Esophagus (tissue), 2 donors: Measurements from ENCODE around the gene BCL6B. TPM values are rescaled to one million over a fixed set of nuclear protein-coding genes. Genes with fewer than 3 reads are reported as not detected.

Source experiments
- H3K27ac ChIP-seq, 2 donors: one replicate each; pipeline ENCODE4 v1.5.1; 2013; ENCODE audit warnings: low read depth in 2 of 2, mild to moderate bottlenecking in 2 of 2, inconsistent platforms in 1 of 2, low read length in 1 of 2, moderate library complexity in 1 of 2
- H3K27me3 ChIP-seq, 2 donors: one replicate each; pipeline ENCODE4 v1.6.1; 2013; ENCODE audit warnings: low read length in 2 of 2, control low read depth in 1 of 2, mild to moderate bottlenecking in 1 of 2; ENCODE audit not compliant: insufficient read depth in 2 of 2, control insufficient read depth in 1 of 2
- H3K36me3 ChIP-seq, 2 donors: one replicate each; pipeline ENCODE4 v1.6.1; 2013; ENCODE audit warnings: low read length in 1 of 2; ENCODE audit not compliant: control insufficient read depth in 2 of 2, insufficient read depth in 2 of 2
- H3K4me1 ChIP-seq, 2 donors: one replicate each; pipeline ENCODE4 v1.6.1; 2013; ENCODE audit warnings: low read length in 1 of 2; ENCODE audit not compliant: control insufficient read depth in 2 of 2, insufficient read depth in 2 of 2
- H3K4me3 ChIP-seq, 2 donors: one replicate each; pipeline ENCODE4 v1.5.1; 2013; ENCODE audit warnings: low read length in 2 of 2, mild to moderate bottlenecking in 2 of 2, low read depth in 1 of 2, moderate library complexity in 1 of 2
- H3K9me3 ChIP-seq, 2 donors: one replicate each; pipeline ENCODE4 v1.6.1; 2013; ENCODE audit warnings: mild to moderate bottlenecking in 2 of 2, low read depth in 1 of 2, low read length in 1 of 2, moderate library complexity in 1 of 2; ENCODE audit not compliant: control insufficient read depth in 2 of 2, insufficient read depth in 1 of 2
- WGBS, 2 donors: extraction: QIAGEN DNeasy Blood & Tissue Kit; methylation state at CpG; one replicate each; pipeline ENCODE4 v1.1.7; 2013; 5-methylcytosine and 5-hydroxymethylcytosine counted together
- polyA plus RNA-seq, 2 donors: library from polyadenylated mRNA; stranded (reverse); fragments of 200-250 nt; gene quantifications; one replicate each; pipeline ENCODE4 v1.2.3, GENCODE V29; 2013
- donor health status: healthy with polysubstance abuse.
- donor health status: Bipolar disorder and iron deficiency.

The BCL6B gene
- polyA plus RNA-seq, 2 donors, result 1.5 to 1.8 TPM

GRCh38 chr17:6995500-6996255 is 27.2 kb upstream of the BCL6B start, which contains the start of gene ALOX12:
ALOX12 (plus strand) TSS chr17:6996049; CDS start chr17:6996118, 69 bp downstream.
- no peaks in the 10 kb centered on the region for H3K27me3 ChIP-seq
- H3K36me3 ChIP-seq, result peaks cover 0 to 24% of the 10 kb centered on the region in 2 donors
- peak within 1 kb of the TSS; percentile 60 to 71 for H3K4me3 ChIP-seq
- H3K9me3 ChIP-seq, result peaks cover 0 to 4% of the 10 kb centered on the region in 2 donors
- H3K27ac ChIP-seq, result peak within 1 kb of the TSS; percentile 21 to 78
- H3K4me1 ChIP-seq, result peaks cover 0 to 7% of the 10 kb centered on the region in 2 donors
- WGBS, 2 donors, result 15 to 25% methylated on average over 62 to 64 of the region's 64 CpGs

- Histone ChIP-seq H3K9me3 (peaks cover 0 to 4% of the 10 kb centered on the region in 2 donors), H3K27me3 (no peaks in the 10 kb centered on the region), H3K36me3 (peaks cover 3 to 27% of the 10 kb centered on the region in 2 donors), H3K27ac (peak overlapping the region in 1 of 2 donors; percentile 41), H3K4me1 (peaks cover 0 to 9% of the 10 kb centered on the region in 2 donors), H3K4me3 (peak overlapping the region; percentile 60 to 71)
- WGBS, 2 donors, result 59 to 68% methylated on average over 50 to 58 of the region's 58 CpGs
These were observed 26.4 kb upstream of the BCL6B start for GRCh38 chr17:6996256-6997011.

GRCh38 chr17:6997171-6997570 is 25.7 kb upstream of the BCL6B start:
- Histone ChIP-seq H3K27ac (no peak overlapping the region), H3K36me3 (peaks cover 4 to 31% of the 10 kb centered on the region in 2 donors), H3K27me3 (no peaks in the 10 kb centered on the region), H3K4me3 (peak overlapping the region; percentile 60 to 71), H3K4me1 (peaks cover 0 to 9% of the 10 kb centered on the region in 2 donors), H3K9me3 (peaks cover 0 to 4% of the 10 kb centered on the region in 2 donors)
- WGBS, 2 donors, result 84 to 85% methylated on average over 8 of the region's 8 CpGs

- WGBS, 2 donors, result 74 to 77% methylated on average over 11 of the region's 11 CpGs
- peaks cover 0 to 9% of the 10 kb centered on the region in 2 donors for H3K4me1 ChIP-seq
- H3K9me3 ChIP-seq, result peaks cover 0 to 4% of the 10 kb centered on the region in 2 donors
- H3K27me3 ChIP-seq, result no peaks in the 10 kb centered on the region
- no peak overlapping the region for H3K27ac ChIP-seq
- no peak overlapping the region for H3K4me3 ChIP-seq
- H3K36me3 ChIP-seq, result peaks cover 8 to 36% of the 10 kb centered on the region in 2 donors
These were observed 23.9 kb upstream of the BCL6B start for GRCh38 chr17:6998855-6999508.

- Histone ChIP-seq H3K4me1 (peaks cover 0 to 8% of the 10 kb centered on the region in 2 donors), H3K4me3 (no peak overlapping the region), H3K36me3 (peaks cover 8 to 32% of the 10 kb centered on the region in 2 donors), H3K27ac (peak overlapping the region in 1 of 2 donors; percentile 35), H3K27me3 (no peaks in the 10 kb centered on the region), H3K9me3 (peaks cover 0 to 4% of the 10 kb centered on the region in 2 donors)
- WGBS, 2 donors, result 72 to 73% methylated on average over 10 of the region's 10 CpGs
These were observed 21.4 kb upstream of the BCL6B start for GRCh38 chr17:7001318-7001961.

- Histone ChIP-seq H3K27me3 (no peaks in the 10 kb centered on the region), H3K36me3 (peaks cover 10 to 26% of the 10 kb centered on the region in 2 donors), H3K4me3 (no peak overlapping the region), H3K4me1 (peaks cover 0 to 2% of the 10 kb centered on the region in 2 donors), H3K27ac (no peak overlapping the region), H3K9me3 (no peaks in the 10 kb centered on the region)
- 83 to 87% methylated on average over 6 of the region's 6 CpGs for WGBS, 2 donors
These were observed 20.4 kb upstream of the BCL6B start for GRCh38 chr17:7002288-7003047.

GRCh38 chr17:7003745-7004144 is 19.1 kb upstream of the BCL6B start:
- Histone ChIP-seq H3K27ac (no peak overlapping the region), H3K36me3 (peaks cover 10 to 26% of the 10 kb centered on the region in 2 donors), H3K4me3 (no peak overlapping the region), H3K9me3 (no peaks in the 10 kb centered on the region), H3K27me3 (no peaks in the 10 kb centered on the region), H3K4me1 (peaks cover 0 to 2% of the 10 kb centered on the region in 2 donors)
- 92 to 97% methylated on average over 2 of the region's 2 CpGs for WGBS, 2 donors

GRCh38 chr17:7004398-7005253 is 18.2 kb upstream of the BCL6B start:
- peak overlapping the region in 1 of 2 donors; percentile 52 for H3K27ac ChIP-seq
- peaks cover 10 to 19% of the 10 kb centered on the region in 2 donors for H3K36me3 ChIP-seq
- no peak overlapping the region for H3K4me3 ChIP-seq
- WGBS, 2 donors, result 83 to 86% methylated on average over 2 of the region's 2 CpGs
- no peaks in the 10 kb centered on the region for H3K9me3 ChIP-seq
- peaks cover 0 to 3% of the 10 kb centered on the region in 2 donors for H3K4me1 ChIP-seq
- no peaks in the 10 kb centered on the region for H3K27me3 ChIP-seq
